Epidermal melanocyte (primary cell): Measurements from ENCODE around the gene NOTCH4.

Source experiments
- DNase-seq: peaks from one replicate; pipeline ENCODE4 v3.0.0; 2011; ENCODE audit warnings: low spot score; ENCODE audit not compliant: insufficient read length

NOTCH4 gene

DNA sequence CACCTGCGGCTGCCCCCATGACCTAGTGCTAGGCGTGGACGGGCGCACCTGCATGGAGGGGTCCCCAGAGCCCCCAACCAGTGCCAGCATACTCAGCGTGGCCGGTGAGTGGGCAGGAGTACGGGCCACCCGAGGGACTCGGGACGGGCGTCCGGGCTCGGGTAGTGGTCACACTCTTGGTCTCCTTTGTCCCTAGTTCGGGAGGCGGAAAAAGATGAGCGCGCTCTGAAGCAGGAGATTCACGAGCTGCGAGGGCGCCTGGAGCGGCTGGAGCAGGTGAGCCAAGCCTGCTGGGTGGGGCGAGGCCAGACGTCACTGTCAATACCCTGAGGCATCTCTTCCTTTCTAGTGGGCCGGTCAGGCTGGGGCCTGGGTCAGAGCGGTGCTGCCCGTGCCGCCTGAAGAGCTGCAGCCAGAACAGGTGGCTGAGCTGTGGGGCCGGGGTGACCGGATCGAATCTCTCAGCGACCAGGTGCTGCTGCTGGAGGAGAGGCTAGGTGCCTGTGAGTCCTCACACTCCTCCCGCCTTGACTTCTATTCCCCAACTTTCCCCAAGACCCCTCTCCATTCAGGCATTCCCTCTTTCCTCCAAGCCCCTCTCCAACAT lies 56.6 kb downstream of the NOTCH4 start:
- no peak for DNase-seq

DNA sequence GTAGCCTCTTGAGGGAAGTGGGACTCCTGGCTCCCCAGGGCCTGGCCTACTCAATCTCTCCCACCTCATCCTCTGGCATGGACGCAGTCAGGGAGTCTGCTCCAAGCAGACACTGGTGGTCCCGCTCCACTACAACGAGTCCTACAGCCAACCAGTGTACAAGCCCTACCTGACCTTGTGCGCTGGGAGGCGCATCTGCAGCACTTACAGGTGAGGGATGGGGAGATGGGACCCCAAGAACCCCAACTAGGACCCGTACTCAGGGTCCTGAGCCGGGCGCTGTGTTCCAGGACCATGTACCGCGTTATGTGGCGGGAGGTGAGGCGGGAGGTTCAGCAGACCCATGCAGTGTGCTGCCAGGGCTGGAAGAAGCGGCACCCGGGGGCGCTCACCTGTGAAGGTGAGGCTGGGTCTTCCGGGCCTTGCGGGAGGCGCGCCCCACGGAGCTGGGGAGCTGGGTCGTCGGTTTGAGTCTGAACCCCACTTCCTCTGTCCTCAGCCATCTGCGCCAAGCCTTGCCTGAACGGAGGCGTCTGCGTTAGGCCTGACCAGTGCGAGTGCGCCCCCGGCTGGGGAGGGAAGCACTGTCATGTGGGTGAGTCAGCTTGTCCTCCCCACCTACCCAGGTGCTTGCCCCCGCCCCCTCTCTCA lies 57.3 kb downstream of the NOTCH4 start:
- DNase-seq: no peak

DNA sequence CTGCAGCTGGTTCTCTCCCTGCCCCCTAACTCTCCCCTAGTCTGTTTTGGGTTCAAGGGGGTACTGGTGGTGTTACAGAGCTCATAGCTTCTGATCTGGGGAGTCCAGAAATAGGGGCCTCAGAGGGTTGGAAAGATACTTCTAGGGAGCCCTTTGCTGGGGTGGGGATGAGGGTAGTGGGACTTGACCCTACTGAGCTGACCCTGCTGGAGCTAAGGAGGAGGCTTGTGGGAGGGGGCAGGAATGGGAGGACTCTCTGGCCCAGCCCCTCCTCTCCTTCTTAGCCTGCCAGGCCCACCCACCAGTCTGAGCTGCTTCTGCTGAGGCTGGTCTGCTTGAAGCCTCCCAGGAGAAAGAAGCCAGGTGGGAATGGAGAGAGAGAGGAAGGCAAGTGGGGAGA lies 59.6 kb downstream of the NOTCH4 start, which contains the start of gene EGFL8:
Gene EGFL8, plus strand, starts transcription at position 301 of the 400 bp plus-strand sequence. CDS start 1,571 bp downstream, outside the sequence.
- no peak for DNase-seq

DNA sequence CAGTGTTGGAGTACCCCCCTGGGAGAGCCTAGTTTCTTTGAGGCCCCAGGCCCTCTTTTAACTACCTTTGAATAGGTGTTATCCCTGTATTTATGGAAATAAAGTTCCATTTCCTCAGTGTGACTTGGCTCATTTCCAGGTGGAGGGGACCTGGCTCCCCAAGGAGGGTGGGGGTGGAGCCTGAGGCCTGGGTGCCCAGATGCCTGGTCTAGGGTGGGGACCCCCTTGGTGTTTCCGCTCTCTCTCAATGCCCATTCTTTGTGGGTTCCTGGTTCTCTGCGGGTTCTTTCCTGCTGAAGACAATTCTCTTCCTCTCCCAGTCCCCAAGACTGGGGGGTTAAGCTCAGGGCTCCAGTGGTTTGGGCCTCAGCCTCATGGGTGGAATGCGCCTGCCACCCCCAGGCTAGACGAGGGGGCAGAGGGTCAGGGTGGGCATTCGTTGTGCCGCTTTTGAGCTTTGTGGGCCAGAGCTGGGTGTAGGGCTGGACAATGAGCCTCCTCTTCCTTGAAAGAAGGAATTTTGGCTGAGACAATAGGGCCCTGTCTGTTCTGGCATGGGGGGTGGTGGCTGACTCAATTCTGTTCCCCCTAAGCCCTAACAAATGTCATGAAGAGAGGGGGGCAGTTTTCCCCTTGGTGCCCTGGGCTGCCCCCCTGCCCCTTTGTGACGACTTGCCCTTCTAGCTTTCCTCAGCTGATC lies 60.2 kb downstream of the NOTCH4 start:
- peak; percentile 92 for DNase-seq

DNA sequence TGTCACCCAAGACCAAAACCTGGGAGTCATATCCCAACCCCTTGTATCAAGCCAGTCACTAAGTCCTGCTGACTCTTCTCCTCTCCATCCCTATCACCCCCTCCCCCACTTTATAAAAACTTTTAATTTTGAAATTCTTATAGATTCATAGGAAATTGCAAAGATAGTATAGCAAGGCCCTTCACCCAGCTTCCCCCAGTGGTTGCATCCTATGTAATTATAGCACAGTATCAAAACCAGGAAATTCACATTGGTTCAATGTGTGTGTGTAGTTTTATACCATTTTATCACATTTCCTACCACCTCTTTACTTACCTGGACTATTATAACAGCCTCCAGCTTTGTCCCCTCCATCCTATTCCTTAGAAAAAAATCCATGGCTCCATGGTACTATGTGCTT lies 65.8 kb downstream of the NOTCH4 start:
- DNase-seq: no peak

DNA sequence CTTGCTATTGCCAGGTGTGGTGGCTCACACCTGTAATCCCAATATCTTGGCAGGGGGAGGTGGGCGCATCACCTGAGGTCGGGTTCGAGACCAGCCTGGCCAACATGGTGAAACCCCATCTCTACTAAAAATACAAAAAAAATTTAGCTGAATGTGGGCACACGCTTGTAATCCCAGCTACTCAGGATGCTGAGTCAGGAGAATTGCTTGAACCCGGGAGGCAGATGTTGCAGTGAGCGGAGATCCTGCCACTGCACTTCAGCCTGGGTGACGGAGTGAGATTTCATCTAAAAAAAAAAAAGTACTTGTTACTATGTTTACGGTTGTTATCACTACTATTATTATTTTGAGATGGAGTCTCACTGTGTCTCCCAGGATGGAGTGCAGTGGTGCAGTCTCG lies 67.0 kb downstream of the NOTCH4 start:
- no peak for DNase-seq

DNA sequence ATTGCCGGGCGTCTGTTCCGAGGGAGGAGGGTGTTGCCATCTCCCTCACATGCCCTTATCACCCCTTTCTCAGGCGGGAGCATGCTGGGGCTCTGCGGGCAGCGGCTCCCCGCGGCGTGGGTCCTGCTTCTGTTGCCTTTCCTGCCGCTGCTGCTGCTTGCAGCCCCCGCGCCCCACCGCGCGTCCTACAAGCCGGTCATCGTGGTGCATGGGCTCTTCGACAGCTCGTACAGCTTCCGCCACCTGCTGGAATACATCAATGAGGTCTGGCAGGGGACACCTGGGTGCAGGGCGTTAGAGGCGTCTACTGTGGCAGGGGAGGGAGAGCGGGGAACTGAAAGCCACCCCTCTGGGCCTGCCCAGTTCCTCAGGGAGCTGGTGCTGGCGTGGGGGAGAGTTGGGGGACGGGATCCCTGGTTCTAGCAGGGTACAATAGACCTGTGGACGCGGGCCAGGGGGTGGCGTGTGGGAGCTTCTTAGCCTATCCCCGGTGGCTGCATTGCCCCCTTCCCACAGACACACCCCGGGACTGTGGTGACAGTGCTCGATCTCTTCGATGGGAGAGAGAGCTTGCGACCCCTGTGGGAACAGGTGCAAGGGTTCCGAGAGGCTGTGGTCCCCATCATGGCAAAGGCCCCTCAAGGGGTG lies 69.2 kb downstream of the NOTCH4 start:
- no peak for DNase-seq

DNA sequence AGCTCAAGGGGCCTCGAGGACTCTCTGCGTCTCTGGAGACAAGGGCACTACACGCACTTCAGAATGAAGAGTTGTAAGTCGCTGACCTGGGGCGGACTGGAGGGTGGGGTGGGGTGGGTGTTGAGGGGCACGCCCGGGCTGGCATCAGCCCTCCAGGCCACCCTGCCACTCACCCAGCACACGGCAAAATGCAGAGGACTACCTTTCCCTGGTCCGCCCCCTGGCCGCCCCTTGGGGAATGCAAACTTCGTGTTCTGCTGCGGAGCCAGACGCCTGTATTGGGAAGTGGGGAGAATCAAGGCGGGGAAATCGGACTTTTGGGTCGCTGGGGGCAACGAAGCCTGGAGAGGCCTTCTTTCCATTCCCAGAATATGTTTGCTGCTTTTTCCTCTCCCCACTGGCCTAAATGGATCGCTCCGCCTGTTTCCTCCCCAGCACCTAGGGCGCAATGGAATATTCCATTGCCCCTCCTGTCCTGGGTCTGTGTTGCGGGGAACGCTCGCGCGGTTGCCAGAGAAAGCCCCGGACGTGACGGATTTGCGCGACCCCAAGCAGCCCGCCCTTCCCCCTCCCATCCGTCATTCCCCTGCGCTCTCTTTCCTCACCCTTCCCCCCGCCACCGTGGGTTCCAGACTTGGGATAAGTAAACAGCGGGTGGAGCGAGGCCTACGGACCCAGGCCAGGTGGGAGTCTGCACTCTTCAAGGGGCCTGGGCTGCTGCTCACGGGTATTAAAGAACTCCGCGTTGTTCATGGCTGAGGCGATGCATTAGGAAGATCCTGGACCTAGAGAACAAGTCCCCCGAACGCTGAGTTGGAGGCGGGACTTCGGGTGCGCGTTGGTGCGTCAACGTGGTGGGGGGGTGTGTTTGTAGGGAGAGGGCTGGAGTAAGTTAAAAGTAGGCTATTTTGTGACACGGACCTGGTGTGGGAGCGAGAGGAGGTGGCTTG lies 70.0 kb downstream of the NOTCH4 start, which contains the start of gene PPT2:
Gene PPT2, plus strand, starts transcription at position 578 of the 950 bp plus-strand sequence. CDS start 454 bp downstream, outside the sequence.
- DNase-seq: peak; percentile 81

DNA sequence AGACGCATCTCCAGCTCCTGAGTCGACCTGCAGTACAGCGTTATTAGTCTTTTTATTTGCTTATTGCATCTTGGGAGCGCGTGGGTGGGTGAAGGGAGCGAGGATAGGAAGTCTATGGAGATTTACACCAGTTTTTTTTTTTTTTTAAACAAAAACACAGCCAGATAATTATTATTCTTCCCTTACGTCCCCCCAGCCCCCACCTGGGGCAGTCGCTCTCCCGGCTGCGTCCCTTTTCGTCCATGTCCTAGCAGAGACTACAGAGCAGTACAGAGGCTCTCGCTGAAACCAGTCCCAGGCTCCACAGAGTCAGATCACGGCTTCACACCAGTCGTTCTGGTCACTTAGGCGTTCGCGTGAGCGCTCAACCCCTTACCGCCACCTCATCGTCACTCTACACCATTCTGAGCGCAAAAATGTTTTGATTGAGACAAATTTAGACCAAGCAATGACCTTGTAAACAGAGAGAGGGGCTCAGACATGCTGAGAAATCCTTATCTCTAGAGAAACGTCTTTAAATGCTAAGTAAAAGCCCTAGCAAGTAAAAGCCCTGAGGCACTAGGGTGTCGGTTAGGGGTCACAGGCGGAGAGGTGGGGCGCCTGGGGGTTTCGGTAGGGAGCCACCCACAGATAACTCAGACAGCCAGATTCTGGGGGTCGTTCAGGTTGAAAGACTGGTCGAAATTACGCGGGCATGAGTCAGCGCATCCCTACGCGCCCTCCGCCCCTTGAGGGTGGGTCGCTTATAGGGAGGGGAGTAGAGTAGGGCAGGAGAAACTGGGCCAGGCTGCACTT lies 70.9 kb downstream of the NOTCH4 start:
- DNase-seq: no peak

DNA sequence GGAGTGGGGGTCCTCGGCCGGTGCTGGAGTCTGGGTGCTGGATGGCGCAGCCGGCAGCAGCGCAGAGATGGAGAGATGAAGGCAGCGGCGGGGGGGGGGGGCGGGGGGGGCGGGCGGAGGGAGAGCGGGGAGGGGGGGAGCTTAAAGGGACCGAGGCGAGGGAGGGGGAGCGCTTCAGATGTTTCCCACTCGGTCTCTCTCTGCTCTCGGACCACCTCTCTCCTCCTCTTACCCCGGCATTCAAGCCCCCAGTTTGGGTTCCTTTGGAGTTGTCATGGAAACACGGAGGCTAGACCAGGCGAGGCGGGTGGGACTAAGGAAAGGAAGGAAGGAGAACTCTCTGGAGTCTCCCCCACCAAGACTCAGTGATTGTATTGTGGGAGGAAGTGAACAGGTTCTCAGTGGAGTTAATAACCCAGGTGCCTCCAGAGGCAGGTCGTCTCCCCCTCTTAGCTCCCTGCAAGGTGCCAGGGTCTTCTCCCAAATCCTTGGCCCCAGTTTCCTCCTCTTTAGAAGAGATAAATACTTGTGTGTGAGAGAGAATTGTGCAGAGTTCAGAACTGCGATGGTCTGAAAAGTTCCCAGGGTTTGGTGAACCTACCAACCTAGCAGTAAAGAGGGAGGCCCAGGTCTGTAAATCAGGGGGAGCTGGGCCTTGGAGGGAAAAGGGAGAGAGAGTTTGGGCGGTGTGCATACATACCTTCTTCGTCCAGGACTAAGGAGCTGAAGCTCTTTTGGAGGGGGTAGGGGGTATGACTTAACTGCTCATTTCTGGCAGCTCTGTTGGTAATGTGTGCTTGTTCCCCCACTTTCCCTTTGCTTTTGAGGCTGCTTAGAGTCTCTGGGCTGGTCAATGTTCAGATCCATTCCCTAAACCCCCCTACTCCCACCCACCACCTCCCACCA lies 71.8 kb downstream of the NOTCH4 start, which contains the start of gene PRRT1:
Gene PRRT1, minus strand, starts transcription at position 77 of the 906 bp plus-strand sequence. CDS start 112 bp downstream, outside the sequence.
- DNase-seq: no peak

DNA sequence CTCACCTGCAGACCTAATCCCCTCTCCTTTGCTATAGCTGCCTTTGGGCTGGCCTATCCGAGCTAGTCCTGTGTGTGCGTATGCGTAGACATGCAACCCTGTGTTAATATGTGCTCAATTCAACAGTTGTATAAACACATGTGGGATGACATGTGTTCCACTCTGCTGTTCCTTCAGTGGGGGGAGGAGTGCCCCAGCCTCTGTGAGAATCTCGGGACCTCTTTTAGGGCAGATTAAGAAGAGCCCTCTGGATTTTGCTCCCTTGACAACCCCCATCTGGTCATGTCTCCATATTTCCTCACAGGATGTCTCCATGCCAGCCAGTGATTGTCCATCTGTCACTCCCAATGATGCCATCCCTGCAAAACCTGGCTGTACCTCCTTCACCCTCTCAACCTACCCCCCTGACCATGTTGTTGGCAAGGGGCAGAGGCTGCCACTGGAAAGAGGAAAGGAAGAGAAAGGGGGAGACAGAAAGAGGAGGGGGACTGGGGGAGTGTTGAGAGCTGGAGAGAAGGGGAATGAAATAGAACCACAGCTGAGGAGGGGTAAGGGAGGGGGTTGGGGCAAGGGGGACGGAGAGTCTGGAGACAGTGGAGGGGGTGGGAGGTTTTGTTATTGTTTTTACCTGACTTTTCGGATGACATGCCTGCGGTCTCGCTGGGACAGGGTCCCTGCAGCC lies 72.5 kb downstream of the NOTCH4 start:
- no peak for DNase-seq

DNA sequence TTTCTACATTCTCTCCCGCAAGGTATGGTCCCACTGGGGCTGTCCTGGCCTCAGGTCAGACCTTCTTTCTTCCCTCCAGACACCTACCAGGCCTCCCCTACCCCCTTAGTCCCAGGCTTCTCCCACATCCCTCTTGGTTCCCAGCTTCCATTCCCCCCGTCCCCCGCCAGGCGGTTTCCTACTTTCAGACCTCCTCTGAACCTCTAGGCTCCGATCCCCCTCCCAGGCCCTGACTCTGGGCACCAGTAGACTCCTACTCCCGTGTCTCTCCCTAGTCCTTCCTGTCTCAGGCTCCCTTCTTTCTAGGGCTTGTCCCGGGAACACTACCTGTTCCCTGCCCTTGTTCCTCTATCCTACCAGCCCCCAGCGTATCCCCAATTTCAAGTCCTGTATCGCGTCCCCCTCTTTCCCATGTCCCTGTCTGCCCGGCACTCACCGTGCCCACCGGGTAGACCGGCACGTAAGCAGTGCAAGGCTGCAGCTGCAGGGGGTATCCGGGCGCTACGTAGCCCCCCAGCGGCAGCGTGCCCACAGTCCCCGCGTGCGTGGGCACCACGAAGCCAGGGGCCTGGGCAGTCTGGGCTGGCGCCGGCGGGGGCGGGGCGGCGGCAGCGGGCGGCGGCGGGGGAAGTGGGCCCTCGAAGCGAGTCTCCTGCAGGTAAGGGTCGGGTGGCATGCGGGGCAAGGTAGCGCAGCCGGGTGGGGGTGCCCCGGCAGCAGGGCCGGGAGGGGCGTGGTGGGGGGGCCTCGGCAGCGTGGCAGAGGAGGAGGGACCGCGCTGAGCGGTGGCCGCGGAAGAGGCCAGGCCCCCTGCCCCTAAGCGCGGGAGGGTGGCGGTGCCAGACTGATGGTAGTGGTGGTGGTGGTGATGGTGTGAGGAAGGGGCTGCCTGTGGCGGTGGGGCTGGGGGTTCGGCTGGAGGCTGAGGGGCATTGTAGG lies 73.7 kb downstream of the NOTCH4 start:
- no peak for DNase-seq

DNA sequence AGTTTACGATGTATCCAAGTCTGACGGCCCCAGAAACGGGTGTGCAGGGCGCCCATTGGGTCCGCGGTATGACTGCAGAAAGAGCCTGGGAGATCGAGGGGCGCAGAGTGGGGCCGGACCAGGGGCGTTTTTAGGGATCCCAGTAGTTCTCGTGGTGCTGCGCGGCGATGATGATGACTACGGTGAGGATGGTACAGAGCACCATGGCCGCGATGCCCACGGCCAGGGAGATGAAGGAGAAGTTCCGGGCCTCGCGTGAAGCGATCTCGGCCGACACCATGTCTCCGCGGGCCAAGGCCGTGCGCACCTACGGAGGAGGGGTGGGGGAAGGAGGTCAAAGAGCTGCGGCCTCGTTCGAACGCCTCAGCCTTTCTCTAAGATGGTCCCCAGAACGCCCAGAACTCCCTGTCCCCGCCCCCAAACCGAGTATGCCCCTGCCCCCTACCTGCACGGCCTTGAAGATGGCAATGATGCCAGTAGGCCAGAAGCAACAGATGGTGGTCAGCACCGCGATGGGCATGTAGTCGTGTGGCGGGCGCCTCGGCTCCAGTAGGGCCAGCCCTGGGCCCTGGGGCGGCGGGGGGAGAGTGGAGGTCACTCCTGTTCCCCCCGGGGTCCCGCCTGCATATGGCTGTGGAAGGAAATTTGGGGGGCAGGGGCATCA lies 74.6 kb downstream of the NOTCH4 start:
- no peak for DNase-seq

DNA sequence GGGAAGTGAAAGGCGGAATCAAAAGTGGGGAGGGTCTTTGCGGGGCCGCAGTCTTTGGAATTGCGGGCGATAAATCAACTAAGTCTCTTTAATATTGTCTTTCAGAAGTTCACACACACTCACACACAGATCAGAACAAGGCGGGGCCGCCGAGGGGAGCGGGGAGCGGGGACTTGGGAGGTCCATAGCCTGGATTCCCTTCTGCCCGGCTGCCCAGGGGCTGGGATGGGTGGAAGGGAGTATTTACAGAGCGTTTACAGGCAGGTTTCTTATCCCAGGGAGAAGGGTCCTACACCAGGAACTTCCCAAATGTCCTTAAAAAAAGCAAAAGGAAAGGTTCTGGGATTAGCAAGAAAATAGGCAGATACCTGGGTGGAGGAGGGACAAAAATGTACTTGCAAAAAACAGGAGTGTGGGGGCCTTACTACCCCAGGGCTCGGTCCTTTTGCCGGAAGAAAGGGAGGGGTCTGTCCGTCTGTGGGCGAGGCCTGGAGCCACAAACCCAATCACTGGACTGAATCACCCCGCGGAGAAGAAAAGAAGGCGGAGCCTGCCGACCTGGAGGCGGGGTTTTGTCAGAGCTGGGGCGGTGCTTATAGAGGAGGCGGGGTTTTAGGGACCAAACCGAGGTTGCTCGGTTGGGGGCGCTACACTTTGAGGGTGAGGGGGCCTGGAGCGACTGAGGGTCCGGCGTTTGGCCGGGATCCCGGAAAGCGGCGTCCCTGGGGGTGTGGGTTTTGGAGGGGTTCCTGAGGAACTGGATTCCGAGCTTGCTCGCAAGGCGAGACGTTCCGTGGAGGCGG lies 75.4 kb downstream of the NOTCH4 start:
- DNase-seq: no peak

DNA sequence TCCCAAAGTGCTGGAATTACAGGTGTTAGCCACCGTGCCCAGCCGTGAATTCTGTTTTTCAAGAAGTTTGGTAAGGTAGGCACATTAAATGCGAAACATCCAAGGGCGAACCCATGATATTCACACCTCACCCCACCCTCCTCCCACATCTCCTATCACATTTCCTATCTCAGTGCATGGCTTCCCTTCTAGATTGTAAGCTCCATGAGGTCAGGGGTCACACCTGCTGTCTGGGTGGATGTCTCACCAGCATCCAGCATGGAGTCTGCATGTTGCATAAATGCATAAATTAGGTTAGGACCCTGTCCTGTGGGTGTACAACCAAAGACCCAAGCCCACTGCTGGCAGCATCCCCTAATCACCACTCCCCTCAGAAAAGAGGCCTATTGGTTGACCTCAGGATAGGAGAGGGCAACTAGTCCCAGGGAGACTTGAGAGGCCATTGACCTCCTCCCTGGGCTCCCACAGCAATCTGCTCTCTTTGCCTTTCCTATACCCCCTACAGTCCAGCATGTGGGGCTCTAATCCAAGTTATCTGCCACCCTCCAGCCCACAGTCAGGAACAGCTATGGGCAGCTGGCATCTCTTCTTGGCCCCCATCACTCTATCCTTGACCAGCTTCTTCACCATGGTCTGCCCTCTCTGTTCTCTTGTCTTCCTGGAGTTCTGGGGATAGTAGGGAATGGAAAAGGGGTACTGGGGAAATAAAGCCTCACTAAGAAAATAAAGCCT lies 76.3 kb downstream of the NOTCH4 start:
- no peak for DNase-seq
